Measurements from ENCODE around the gene PTPRT.
A peak's percentile ranks its signal among the peaks of the same experiment; 100 is the strongest.

PTPRT gene

GRCh38 chr20:42093041-42093440, 1096.7 kb downstream of the PTPRT start:
- DNase-seq, result no peak

GRCh38 chr20:42085366-42085765, 1104.3 kb downstream of the PTPRT start:
- no peak for DNase-seq

GRCh38 chr20:42083280-42083679, 1106.4 kb downstream of the PTPRT start:
- DNase-seq, result no peak

GRCh38 chr20:42082611-42083010, 1107.1 kb downstream of the PTPRT start:
- no peak for DNase-seq

GRCh38 chr20:42080956-42081355, 1108.8 kb downstream of the PTPRT start:
- DNase-seq, result no peak

GRCh38 chr20:42074944-42075343, 1114.8 kb downstream of the PTPRT start:
- no peak for DNase-seq

GRCh38 chr20:42067596-42067995, 1122.1 kb downstream of the PTPRT start:
- no peak for DNase-seq

- peak in 5 of 58 donors; percentile 1 to 38 (median 10) for DNase-seq
Measured at GRCh38 chr20:42067174-42067573, 1122.5 kb downstream of the PTPRT start.

- no peak for DNase-seq
Measured at GRCh38 chr20:42063141-42063540, 1126.6 kb downstream of the PTPRT start.

GRCh38 chr20:42053350-42053749, 1136.4 kb downstream of the PTPRT start:
- no peak for DNase-seq

- no peak for DNase-seq
Measured at GRCh38 chr20:42051921-42052320, 1137.8 kb downstream of the PTPRT start.

- DNase-seq, result no peak
Measured at GRCh38 chr20:42046371-42047085, 1143.2 kb downstream of the PTPRT start.

- no peak for DNase-seq
Measured at GRCh38 chr20:42043921-42044320, 1145.8 kb downstream of the PTPRT start.

- peak in 3 of 58 donors; percentile 2 to 23 (median 6) for DNase-seq
Measured at GRCh38 chr20:42041000-42041565, 1148.6 kb downstream of the PTPRT start.

GRCh38 chr20:42027746-42028268, 1161.9 kb downstream of the PTPRT start:
- no peak for DNase-seq

GRCh38 chr20:42026599-42026998, 1163.1 kb downstream of the PTPRT start:
- no peak for DNase-seq

- DNase-seq, result peak in 2 of 58 donors; percentile 1 to 2
Measured at GRCh38 chr20:42024653-42025052, 1165.1 kb downstream of the PTPRT start.

Measured in anterior cingulate cortex (tissue), 58 donors.